Activated CD4-positive, alpha-beta T cell treated with anti-CD3 and anti-CD28 coated beads, Interleukin-2, Interleukin-6, amounts not matched to agents 100 ng/mL and 50 ng/mL, durations not matched to agents 16 hours and 8 hours (primary cell): ENCODE measurements around the gene IPO4.

ENCODE experiments used
- DNase-seq: peaks from one replicate; pipeline ENCODE4 v3.0.0-alpha.2; 2020

Gene IPO4

GRCh38 chr14:24146978-24147760 is 41.4 kb downstream of the IPO4 start, which contains the start of gene RNF31:
RNF31 (plus strand) TSS chr14:24147498; CDS start chr14:24147699, 201 bp downstream.
- peak; percentile 99 for DNase-seq

GRCh38 chr14:24146453-24146977 is 42.1 kb downstream of the IPO4 start, which contains the start of gene PSME2:
PSME2 (minus strand) TSS chr14:24146610; CDS start chr14:24146581, 29 bp downstream.
- peak; percentile 97 for DNase-seq

- DNase-seq, result no peak
Measured at GRCh38 chr14:24145690-24146452, 42.7 kb downstream of the IPO4 start.

- DNase-seq, result no peak
Measured at GRCh38 chr14:24145219-24145618, 43.4 kb downstream of the IPO4 start.

- DNase-seq, result no peak
Measured at GRCh38 chr14:24144451-24144850, 44.2 kb downstream of the IPO4 start.

- DNase-seq, result no peak
Measured at GRCh38 chr14:24143511-24143910, 45.1 kb downstream of the IPO4 start.

- peak; percentile 100 for DNase-seq
Measured at GRCh38 chr14:24141097-24141880, 47.3 kb downstream of the IPO4 start, which contains the start of gene EMC9. EMC9 (minus strand) TSS chr14:24141591; CDS start chr14:24141304, 287 bp downstream.

GRCh38 chr14:24139272-24139934 is 49.2 kb downstream of the IPO4 start:
- peak; percentile 49 for DNase-seq

GRCh38 chr14:24138396-24139271 is 50.0 kb downstream of the IPO4 start:
- no peak for DNase-seq

GRCh38 chr14:24137529-24138395 is 50.9 kb downstream of the IPO4 start:
- DNase-seq, result no peak

GRCh38 chr14:24136684-24137528 is 51.7 kb downstream of the IPO4 start:
- peak; percentile 33 for DNase-seq

GRCh38 chr14:24135834-24136683 is 52.6 kb downstream of the IPO4 start, which contains the start of gene PSME1:
PSME1 (plus strand) TSS chr14:24136194; CDS start chr14:24136263, 69 bp downstream.
- DNase-seq, result peak; percentile 96

GRCh38 chr14:24135584-24135833 is 53.1 kb downstream of the IPO4 start:
- DNase-seq, result no peak

- DNase-seq, result no peak
Measured at GRCh38 chr14:24133735-24134134, 54.9 kb downstream of the IPO4 start.

GRCh38 chr14:24132976-24133375 is 55.6 kb downstream of the IPO4 start:
- no peak for DNase-seq

GRCh38 chr14:24132061-24132685 is 56.4 kb downstream of the IPO4 start:
- DNase-seq, result no peak

- DNase-seq, result no peak
Measured at GRCh38 chr14:24131549-24131966, 57.1 kb downstream of the IPO4 start.
